ENCODE measurements around the gene ADM5.
"Not testable (repeated sequence)": the region's sequence is repeated elsewhere in the genome, so short reads cannot be mapped to it uniquely, and the experiment has no call there.

Gene ADM5

DNA sequence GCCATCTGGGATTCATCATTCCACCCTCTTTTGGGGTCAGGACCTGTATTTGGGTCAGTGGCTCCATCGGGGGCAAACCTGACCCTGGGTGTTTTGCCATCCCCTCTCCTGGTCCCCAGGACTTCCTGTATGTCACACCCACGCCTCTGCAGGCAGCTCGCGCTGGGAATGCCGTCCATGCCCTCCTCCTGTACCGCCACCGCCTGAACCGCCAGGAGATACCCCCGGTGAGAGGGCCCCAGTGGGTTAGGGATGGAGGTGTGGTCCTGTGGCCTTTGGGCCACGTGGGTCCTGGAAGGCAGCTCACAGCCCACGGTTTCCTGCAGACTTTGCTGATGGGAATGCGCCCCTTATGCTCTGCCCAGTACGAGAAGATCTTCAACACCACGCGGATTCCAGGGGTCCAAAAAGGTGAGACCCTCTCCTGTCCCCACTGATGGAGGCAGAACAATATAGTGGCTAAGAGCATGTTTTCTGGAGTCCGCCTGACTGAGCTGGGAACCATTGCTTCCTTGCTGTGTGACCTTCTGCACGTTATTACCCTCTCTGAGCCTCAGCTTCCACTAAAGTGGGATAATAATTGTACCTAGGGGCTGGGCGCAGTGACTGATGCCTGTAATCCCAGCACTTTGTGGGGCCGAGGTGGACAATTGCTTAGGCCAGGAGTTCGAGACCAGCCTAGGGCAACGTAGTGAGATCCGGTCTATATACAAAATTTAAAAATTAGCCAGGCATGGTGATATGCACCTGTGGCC is 15.7 kb downstream of the ADM5 start:
- DNase-seq: no peak

DNA sequence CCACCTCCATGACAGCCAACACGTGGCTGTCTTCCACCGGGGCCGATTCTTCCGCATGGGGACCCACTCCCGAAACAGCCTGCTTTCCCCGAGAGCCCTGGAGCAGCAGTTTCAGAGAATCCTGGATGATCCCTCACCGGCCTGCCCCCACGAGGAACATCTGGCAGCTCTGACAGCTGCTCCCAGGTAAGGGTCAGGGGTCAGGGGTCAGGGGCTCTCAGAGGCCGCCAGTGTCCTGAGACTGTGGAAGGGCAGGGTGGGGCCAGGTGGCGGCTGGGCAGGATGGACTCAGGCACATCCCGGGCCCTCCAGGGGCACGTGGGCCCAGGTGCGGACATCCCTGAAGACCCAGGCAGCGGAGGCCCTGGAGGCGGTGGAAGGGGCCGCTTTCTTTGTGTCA is 16.5 kb downstream of the ADM5 start:
- no peak for DNase-seq

DNA sequence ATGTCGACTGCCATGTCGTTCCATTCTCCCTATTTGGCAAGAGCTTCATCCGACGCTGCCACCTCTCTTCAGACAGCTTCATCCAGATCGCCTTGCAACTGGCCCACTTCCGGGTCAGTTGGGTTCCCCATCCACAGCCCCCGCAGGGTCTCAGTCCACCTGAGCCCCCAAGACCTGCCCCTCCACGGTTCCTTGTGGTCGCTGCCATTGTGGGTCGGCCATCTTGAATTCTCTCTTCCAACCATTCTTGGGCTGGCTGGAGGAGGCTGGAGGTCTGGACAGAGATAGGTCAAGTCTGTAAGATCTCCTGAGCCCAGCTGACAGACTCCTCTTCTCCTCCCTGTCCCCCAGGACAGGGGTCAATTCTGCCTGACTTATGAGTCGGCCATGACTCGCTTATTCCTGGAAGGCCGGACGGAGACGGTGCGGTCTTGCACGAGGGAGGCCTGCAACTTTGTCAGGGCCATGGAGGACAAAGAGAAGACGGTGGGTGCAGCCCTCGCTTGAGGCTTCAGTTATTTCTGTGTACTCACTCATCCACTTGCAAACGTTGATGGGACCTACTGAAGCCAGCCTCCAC is 21.1 kb downstream of the ADM5 start:
- no peak for DNase-seq

DNA sequence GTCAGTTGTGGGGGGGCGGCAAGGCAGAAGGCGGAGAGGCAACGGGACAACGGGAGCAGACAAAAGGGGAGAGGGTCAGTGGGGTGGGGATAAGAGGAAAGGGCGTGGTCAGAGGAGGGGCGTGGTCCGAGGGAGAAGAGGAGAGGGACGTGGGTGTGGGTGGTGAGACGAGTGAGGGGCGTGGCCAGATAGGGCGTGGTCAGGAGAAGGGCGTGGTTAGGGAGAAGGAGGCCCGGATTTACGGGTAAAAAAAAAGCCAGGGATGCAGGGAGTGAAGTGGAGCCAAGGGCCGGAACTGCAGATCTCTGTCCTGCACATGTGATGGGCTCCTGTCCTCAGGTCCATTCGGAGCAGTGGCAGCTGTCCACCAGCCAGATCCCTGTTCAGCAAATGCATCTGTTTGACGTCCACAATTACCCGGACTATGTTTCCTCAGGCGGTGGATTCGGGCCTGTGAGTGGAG is 23.0 kb downstream of the ADM5 start:
- DNase-seq: no peak

DNA sequence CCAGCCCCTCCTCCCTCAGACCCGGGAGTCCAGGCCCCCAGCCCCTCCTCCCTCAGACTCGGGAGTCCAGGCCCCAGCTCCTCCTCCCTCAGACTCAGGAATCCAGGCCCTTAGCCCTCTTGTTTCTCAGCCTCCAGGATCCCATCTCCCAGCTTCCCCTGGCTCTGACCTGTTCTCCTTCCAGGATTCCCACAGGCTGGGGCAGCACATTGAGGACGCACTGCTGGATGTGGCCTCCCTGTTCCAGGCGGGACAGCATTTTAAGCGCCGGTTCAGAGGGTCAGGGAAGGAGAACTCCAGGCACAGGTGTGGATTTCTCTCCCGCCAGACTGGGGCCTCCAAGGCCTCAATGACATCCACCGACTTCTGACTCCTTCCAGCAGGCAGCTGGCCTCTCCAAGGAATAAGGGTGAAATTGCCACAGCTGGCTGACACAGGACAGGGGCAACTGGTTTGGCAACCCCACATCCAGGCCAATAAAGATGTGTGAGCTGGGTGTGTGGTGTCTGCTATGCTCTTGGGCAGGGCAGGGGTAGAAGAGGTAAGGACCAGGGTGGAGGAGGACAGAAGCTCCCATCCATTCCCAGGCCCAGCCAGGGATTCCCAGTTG is 23.9 kb downstream of the ADM5 start:
- no peak for DNase-seq

DNA sequence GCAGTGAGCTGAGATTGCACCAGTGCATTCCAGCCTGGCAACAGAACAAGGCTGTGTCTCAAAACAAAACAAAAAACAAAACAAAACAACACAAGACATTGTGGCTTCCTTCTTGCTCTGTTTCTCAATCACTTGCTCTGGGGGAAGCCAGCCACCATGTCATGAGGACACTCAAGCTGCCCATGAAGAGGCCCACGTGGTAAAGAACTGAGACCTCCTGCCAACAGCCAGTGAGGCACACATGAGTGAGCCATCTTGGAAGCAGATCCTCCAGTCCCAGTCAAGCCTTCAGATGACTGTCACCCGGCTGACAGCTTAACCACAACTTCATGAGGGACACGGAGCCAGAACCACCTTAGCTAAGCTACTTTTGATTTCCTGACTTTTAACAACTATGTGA is 26.8 kb downstream of the ADM5 start:
- no peak for DNase-seq

DNA sequence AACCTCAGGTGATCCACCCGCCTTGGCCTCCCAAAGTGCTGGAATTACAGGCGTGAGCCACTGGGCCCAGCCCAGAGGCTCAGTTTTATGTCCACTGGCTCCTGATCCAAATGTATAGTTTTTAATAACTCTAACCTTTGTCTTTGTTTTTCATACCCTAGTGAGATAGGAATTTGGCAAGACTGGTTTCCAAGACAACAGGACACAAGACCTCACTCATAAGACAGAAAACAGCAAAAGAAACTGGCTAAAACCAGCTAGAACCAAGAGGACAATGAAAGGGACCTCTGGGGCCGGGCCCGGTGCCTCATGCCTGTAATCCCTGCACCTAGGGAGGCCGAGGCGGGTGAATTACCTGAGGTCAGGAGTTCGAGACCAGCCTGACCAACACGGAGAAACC is 29.1 kb downstream of the ADM5 start:
- DNase-seq: no peak

DNA sequence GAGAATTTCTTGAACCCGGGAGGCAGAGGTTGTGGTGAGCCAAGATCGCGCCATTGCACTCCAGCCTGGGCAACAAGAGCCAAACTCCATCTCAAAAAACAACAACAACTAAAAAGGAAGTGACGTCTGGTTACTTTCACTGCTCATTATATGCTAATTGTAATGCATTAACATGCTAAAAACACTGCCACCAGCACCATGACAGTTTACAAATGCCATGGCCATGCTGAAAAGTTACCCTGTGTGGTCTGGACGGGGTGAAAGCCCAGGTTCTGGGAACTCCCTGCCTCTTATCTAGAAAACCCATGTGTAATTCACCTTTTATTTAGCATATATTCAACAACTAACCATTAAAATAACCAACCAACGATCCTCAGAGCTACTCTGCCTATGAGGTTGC is 29.6 kb downstream of the ADM5 start:
- no peak for DNase-seq

DNA sequence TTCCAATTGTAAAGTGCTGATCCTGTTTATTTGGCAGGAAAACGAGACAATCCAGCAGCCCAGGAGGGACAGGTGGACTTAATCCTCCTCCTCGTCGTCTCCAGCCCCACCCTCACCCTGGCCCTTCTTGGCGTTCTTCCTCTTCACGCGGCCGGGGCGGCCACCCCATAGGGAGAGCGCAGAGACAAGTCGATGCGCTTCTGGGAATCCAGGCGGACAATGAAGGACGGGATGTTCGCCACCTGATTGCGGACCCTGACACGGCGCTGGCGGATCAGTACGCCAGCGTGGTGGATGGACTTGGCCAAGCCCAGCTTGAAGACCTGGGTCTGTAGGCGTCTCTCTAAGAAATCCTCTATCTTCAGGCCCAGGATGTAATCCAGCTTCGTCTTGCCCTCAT is 30.0 kb downstream of the ADM5 start:
- not testable (repeated sequence) for DNase-seq

DNA sequence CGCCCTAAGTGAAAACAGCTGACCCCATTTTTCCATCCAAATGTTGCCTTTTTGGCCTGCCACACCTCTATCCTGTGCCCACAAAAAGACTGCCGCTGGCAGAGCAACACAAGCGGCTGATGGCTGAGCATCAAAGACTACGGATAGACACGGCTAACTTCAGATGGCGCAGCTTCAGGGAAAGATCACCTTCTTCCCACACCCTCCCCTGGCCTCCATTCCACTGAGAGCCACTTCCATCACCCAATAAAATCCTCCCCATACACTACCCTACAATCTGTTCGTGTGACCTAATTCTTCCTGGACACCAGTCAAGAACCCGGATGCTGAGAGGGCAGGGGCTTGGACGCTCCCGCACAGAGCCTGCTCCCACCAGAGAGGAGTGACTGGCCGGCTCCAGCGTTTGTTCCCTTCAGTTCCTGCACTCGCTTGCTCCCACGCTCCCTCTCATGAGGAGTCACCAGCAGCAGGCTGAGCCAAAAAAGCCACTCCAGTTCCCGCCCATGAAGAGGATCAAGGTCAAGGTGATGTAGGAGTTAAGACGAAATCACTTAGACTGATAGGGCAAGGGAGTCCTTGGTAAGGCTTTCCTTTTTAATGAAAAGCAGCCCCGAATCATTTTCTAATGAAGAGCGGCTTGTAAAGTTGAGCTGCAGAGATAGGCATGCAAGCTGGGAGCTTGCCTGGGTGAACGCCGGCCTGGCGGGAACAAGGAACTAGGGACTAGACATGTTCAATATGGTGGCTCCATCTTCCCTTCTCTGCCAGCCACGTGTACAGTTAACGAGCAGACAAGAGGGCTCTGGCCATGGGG is 38.0 kb downstream of the ADM5 start:
- no peak for DNase-seq

DNA sequence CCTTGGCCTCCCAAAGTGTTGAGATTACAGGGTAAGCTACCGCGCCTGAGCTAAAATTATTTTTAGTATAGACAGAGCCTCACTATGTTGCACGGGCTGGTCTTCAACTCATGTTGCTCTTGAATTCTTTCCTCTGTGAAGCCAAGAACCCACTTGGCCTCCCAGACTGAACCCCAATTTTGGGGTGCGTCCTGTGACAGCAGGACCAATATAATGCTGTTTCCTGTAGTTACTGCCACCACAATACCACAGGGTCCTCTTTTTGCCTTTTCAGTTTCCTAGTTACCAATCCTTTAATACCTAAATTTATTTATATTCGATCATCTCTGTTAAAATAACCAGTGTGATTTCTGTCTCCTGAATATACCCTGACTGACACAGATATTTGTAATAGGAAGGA is 40.8 kb downstream of the ADM5 start:
- no peak for DNase-seq

DNA sequence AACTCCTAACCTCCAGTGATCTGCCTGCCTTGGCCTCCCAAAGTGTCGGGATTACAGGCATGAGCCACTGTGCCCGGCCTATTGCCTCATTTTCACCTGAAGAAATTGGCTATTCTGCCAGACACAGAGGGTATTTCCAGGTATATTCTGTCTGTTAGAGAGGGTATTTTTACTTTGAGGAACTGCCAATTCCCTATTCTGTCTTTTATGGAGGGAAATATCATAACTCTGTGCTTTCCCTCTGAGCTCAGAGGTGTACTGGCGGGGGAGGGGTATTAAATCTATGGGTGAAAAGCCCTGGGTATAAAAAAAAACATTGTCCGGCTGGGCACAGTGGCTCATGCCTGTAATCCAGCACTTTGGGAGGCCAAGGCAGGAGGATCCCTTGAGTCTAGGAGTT is 48.9 kb downstream of the ADM5 start:
- DNase-seq: no peak

DNA sequence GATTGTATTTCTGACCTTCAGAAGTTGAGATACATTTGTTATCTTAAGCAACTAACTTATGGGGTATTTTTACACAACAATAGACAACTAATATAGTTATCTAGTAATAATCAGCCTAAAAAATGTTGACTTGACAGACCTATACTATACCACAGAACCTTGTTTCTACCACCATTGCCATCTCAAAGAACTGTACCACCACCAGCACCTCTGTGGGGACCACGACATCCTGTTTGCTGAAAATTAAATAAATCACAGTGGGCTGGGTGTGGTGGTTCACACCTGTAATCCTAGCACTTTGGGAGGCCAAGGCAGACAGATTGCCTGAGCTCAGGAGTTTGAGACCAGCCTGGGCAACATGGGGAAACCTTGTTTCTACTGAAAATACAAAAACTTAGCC is 49.7 kb downstream of the ADM5 start:
- DNase-seq: no peak

DNA sequence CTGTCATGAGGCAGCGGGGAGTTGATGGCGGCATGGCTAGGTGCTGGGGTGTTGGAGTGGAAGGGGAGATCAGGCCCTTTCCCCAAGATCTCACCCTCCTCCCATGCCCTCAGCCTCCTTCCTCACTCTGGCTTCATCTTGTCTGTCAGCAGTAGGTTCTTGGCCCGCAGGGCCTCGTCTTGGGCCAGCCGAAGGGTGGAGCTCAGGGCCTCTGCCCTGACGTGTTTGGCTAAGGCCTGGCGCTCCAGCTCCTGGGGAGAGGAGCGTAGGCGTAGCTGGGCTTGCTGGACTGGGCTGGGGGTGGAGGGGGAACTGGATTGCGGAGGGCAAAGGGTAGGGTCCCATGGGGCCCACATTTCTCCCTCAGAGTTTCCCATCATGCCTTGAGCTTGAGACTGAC is 50.5 kb downstream of the ADM5 start:
- no peak for DNase-seq
